NCI-H2081 treated with DMSO at 0.1 percent for 48 hours (cell line): ENCODE measurements around the gene LGALS9.

Experiments used
- DNase-seq: peaks from one replicate; lab custom pipeline; 2025; lab: John Stamatoyannopoulos, UW

The LGALS9 gene

GRCh38 chr17:27603421-27603770 lies 27.6 kb upstream of the LGALS9 start:
- DNase-seq: no peak

GRCh38 chr17:27603880-27604794 lies 26.9 kb upstream of the LGALS9 start:
- DNase-seq: no peak

DNA sequence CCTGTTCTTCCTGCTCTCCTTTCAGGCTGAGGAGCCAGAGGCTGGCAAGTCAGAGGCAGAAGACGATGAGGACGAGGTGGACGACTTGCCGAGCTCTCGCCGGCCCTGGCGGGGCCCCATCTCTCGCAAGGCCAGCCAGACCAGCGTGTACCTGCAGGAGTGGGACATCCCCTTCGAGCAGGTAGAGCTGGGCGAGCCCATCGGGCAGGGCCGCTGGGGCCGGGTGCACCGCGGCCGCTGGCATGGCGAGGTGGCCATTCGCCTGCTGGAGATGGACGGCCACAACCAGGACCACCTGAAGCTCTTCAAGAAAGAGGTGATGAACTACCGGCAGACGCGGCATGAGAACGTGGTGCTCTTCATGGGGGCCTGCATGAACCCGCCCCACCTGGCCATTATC lies 25.6 kb upstream of the LGALS9 start:
- no peak for DNase-seq

- no peak for DNase-seq
Measured at GRCh38 chr17:27607521-27608091, 23.4 kb upstream of the LGALS9 start.

- no peak for DNase-seq
Measured at GRCh38 chr17:27608328-27609230, 22.4 kb upstream of the LGALS9 start.

- DNase-seq: no peak
Measured at GRCh38 chr17:27609611-27610303, 21.2 kb upstream of the LGALS9 start.

DNA sequence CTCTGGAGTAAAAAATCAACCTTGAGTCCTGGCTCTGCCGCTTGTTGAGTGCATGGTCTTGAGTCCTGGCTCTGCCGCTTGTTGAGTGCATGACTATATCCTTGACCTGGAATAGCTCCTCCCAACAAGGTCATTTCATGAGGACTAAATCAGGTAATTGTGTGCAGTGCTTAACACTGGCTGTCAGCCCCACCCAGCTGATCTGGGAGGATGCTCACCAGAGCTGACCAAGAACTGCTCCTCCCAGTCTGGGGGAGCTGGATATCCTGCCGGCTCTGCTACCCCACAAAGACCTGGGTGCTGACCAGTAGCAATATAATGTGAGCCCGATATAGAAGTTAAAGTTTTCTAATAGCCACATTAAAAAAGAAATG lies 20.7 kb upstream of the LGALS9 start:
- DNase-seq: no peak

GRCh38 chr17:27612160-27612770 lies 18.7 kb upstream of the LGALS9 start:
- no peak for DNase-seq

DNA sequence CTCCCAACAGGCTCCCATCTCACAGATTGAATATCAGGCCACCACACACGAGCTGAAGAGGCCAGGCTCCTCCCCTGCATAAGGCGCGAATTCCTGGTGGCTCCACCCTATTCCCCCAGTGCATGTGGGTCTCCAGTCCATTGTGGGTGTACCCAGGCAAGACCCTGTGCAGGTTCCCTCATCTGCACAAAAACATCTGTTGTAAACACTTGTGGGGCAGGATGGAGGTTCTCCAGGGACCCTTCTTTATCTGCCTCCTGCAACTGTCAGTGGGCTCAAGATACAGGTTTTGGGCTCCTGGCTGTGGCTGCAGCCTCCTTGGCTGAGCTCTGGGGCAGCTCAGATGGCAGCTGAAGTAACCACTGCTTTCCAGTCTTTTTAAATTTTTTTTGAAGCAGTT lies 17.6 kb upstream of the LGALS9 start:
- no peak for DNase-seq

- no peak for DNase-seq
Measured at GRCh38 chr17:27615121-27615520, 15.9 kb upstream of the LGALS9 start.

- DNase-seq: no peak
Measured at GRCh38 chr17:27616414-27616813, 14.6 kb upstream of the LGALS9 start.

GRCh38 chr17:27618417-27618816 lies 12.6 kb upstream of the LGALS9 start:
- DNase-seq: no peak

GRCh38 chr17:27620721-27621120 lies 10.3 kb upstream of the LGALS9 start:
- no peak for DNase-seq

GRCh38 chr17:27621536-27621935 lies 9.5 kb upstream of the LGALS9 start:
- DNase-seq: no peak

DNA sequence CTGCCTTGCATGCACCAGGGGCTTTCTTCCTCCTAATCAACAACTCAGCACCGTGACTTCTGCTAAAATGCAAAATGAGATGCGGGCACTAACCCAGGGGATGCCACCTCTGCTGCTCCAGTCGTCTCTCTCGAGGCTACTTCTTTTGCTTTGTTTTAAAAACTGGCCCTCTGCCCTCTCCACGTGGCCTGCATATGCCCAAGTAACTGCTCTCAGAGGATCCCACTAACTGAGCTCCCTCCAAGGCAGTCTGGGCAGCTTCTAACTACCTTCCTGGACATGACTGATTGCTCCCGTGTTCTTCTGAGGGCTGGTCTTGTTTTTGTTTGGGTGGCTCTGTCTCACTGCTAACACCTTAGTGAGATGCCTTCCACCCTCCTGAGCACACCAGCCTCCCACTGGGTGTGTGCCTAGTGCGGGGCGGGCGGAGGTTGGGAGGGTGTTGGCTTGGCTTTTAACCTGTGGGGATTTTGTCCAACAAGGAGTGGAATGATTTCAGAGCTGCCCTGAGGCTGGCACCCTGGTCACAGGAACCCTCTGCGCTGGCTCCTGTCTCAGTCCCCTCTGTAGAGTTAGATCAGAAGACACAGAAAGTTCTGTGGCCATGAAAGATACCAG lies 8.9 kb upstream of the LGALS9 start:
- no peak for DNase-seq

DNA sequence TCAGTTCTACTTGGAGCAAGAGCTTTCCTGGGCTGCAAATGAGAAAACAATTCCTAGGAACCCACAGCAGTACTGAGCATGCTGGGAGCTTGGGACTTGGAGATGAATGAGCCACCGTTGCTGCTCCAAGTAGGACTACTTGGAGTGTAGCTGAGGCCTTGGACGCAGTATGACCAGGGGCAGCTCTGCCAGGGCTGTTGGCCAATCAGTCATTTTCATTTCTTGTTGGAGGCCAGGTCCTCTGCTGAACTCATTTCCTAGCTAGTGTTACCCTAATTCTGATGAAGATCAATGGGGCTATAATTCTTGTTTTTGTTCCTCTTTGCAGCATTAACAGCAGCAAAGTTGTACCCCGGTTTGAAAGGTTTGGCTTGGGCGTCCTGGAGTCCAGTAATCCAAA lies 8.0 kb upstream of the LGALS9 start:
- DNase-seq: no peak

- no peak for DNase-seq
Measured at GRCh38 chr17:27623614-27624013, 7.4 kb upstream of the LGALS9 start.

GRCh38 chr17:27624539-27624938 lies 6.4 kb upstream of the LGALS9 start:
- DNase-seq: no peak

DNA sequence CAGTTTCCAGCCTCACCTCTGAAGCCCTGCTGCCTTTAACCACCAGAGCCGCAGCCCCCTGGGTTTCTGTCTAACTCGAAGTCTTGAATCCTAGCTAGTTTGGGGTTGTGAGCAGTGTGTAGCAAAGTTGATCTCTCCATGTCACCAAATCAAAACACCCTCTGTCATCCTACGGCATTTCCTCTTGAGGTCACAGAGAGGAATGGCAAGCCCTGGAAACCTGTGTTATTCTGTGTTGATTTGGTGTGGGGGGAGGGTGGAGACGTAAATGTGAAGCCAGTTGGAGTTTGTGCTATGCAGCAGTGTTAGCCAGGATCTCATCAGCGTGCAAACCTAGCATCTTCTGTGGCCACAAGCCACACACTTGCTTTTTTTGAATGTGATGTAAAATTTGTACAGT lies 5.1 kb upstream of the LGALS9 start:
- no peak for DNase-seq

- no peak for DNase-seq
Measured at GRCh38 chr17:27627514-27627913, 3.5 kb upstream of the LGALS9 start.

- no peak for DNase-seq
Measured at GRCh38 chr17:27628376-27628775, 2.6 kb upstream of the LGALS9 start.
